WTC11 (cell line): ENCODE data around the gene SMCP. TPM values are rescaled to one million over a fixed set of nuclear protein-coding genes. Genes with fewer than 3 reads are reported as not detected.
A peak's percentile ranks its signal among the peaks of the same experiment; 100 is the strongest.

ENCODE experiments used
- ATAC-seq: fragments of 200-7000 bp; cut with Tn5 transposase; 2 replicates; pipeline ENCODE4 v1.10.0; 2021; ENCODE audit warnings: mild to moderate bottlenecking, moderate library complexity
- CTCF ChIA-PET: fragments of 300-600 bp; sonication (Branson Sonifier 250); formaldehyde crosslinking; loops from one replicate; lab custom pipeline; 2021; ENCODE audit warnings: antibody characterized with exemption; lab: Charles Lee
- POLR2A ChIA-PET: fragments of 350-600 bp; sonication (Branson Sonifier 250); formaldehyde crosslinking; loops from one replicate; lab custom pipeline; 2021; ENCODE audit warnings: antibody characterized with exemption; lab: Charles Lee
- DNase-seq: peaks from one replicate; pipeline ENCODE4 v3.0.0; 2021; ENCODE audit warnings: low spot score
- H3K27ac Mint-ChIP-seq: 2 replicates; pipeline ENCODE4 v1.8.0; 2021; ENCODE audit warnings: mixed read lengths
- H3K27me3 Mint-ChIP-seq: 2 replicates; pipeline ENCODE4 v1.8.0; 2021; ENCODE audit warnings: low read depth, mild to moderate bottlenecking, moderate library complexity, mixed read lengths
- H3K36me3 Mint-ChIP-seq: 2 replicates; pipeline ENCODE4 v1.8.0; 2021; ENCODE audit warnings: mixed read lengths
- H3K4me1 Mint-ChIP-seq: 2 replicates; pipeline ENCODE4 v1.8.0; 2022; ENCODE audit warnings: mixed read lengths
- H3K4me3 Mint-ChIP-seq: 2 replicates; pipeline ENCODE4 v1.8.0; 2021; ENCODE audit warnings: mild to moderate bottlenecking, moderate library complexity, mixed read lengths
- H3K9me3 Mint-ChIP-seq: 2 replicates; pipeline ENCODE4 v1.8.0; 2021; ENCODE audit warnings: mixed read lengths
- CBFB ChIP-seq: sonication (generic); formaldehyde crosslinking; IDR thresholded peaks from 2 replicates; pipeline ENCODE4 v1.8.1; 2022; ENCODE audit warnings: mild to moderate bottlenecking, low read depth, missing genetic modification reagents
- EMX1 ChIP-seq: fragments of 250-450 bp; sonication (Bioruptor Pico); IDR thresholded peaks from 2 replicates; pipeline ENCODE4 v1.8.0; 2021; ENCODE audit warnings: mild to moderate bottlenecking
- ETV6 ChIP-seq: sonication (generic); formaldehyde crosslinking; IDR thresholded peaks from 2 replicates; pipeline ENCODE4 v1.8.1; 2022; ENCODE audit warnings: mild to moderate bottlenecking, missing genetic modification reagents
- FOXK1 ChIP-seq: sonication (generic); formaldehyde crosslinking; IDR thresholded peaks from 2 replicates; pipeline ENCODE4 v1.8.0; 2022; ENCODE audit warnings: mild to moderate bottlenecking, moderate library complexity, missing genetic modification reagents
- FOXP1 ChIP-seq: sonication (generic); formaldehyde crosslinking; IDR thresholded peaks from 2 replicates; pipeline ENCODE4 v1.8.0; 2022; ENCODE audit warnings: missing genetic modification reagents, mild to moderate bottlenecking, moderate library complexity, borderline replicate concordance
- KAT7 ChIP-seq: sonication (generic); formaldehyde crosslinking; IDR thresholded peaks from 2 replicates; pipeline ENCODE4 v1.8.1; 2023; ENCODE audit warnings: missing genetic modification reagents, mild to moderate bottlenecking, borderline replicate concordance
- MLX ChIP-seq: sonication (generic); formaldehyde crosslinking; IDR thresholded peaks from 2 replicates; pipeline ENCODE4 v1.8.1; 2023; ENCODE audit warnings: mild to moderate bottlenecking, missing genetic modification reagents, moderate library complexity
- PRRX2 ChIP-seq: fragments of 250-450 bp; sonication (Bioruptor Pico); IDR thresholded peaks from 2 replicates; pipeline ENCODE4 v1.8.0; 2021; ENCODE audit warnings: mild to moderate bottlenecking
- RORB ChIP-seq: fragments of 250-450 bp; sonication (Bioruptor Pico); IDR thresholded peaks from 2 replicates; pipeline ENCODE4 v1.9.0; 2021; ENCODE audit warnings: mild to moderate bottlenecking
- TP53 ChIP-seq: sonication (generic); formaldehyde crosslinking; IDR thresholded peaks from 2 replicates; pipeline ENCODE4 v1.8.1; 2023; ENCODE audit warnings: mild to moderate bottlenecking, missing genetic modification reagents
- ZNF232 ChIP-seq: sonication (generic); formaldehyde crosslinking; IDR thresholded peaks from 2 replicates; pipeline ENCODE4 v1.8.0; 2022; ENCODE audit warnings: mild to moderate bottlenecking, missing genetic modification reagents
- ZNF416 ChIP-seq: fragments of 250-450 bp; sonication (Bioruptor Pico); IDR thresholded peaks from 2 replicates; pipeline ENCODE4 v1.9.0; 2021; ENCODE audit warnings: mild to moderate bottlenecking, inconsistent platforms
- ZNF532 ChIP-seq: fragments of 250-450 bp; sonication (Bioruptor Pico); IDR thresholded peaks from 2 replicates; pipeline ENCODE4 v1.9.0; 2021; ENCODE audit warnings: mild to moderate bottlenecking, borderline replicate concordance
- ZNF671 ChIP-seq: fragments of 250-450 bp; sonication (Bioruptor Pico); IDR thresholded peaks from 2 replicates; pipeline ENCODE4 v1.8.0; 2021; ENCODE audit warnings: mild to moderate bottlenecking
- total RNA-seq: library from RNA; stranded (reverse); gene quantifications from 3 replicates; pipeline ENCODE4 v1.2.3, GENCODE V29; 2021
- TF ChIP-seq, protein P1 (sequence below): sonication (generic); formaldehyde crosslinking; IDR thresholded peaks from 2 replicates; pipeline ENCODE4 v1.8.1; 2023; ENCODE audit warnings: mild to moderate bottlenecking, missing genetic modification reagents, borderline replicate concordance
- TF ChIP-seq, protein P2 (sequence below): sonication (generic); formaldehyde crosslinking; conservative IDR thresholded peaks from 2 replicates; pipeline ENCODE4 v1.8.1; 2023; ENCODE audit warnings: mild to moderate bottlenecking, low read depth, missing genetic modification reagents, moderate library complexity
- TF ChIP-seq, protein P3 (sequence below): sonication (generic); formaldehyde crosslinking; IDR thresholded peaks from 2 replicates; pipeline ENCODE4 v1.8.1; 2022; ENCODE audit warnings: mild to moderate bottlenecking, moderate library complexity, missing genetic modification reagents
- TF ChIP-seq, protein P4 (sequence below): fragments of 250-450 bp; sonication (Bioruptor Pico); IDR thresholded peaks from 2 replicates; pipeline ENCODE4 v1.9.0; 2021; ENCODE audit warnings: mild to moderate bottlenecking
- TF ChIP-seq, protein P5 (sequence below): fragments of 200-600 bp; IDR thresholded peaks from 2 replicates; pipeline ENCODE4 v1.8.0; 2022; ENCODE audit warnings: antibody characterized with exemption

SMCP gene
- total RNA-seq, 1 experiment from 2014 or later: not detected

DNA sequence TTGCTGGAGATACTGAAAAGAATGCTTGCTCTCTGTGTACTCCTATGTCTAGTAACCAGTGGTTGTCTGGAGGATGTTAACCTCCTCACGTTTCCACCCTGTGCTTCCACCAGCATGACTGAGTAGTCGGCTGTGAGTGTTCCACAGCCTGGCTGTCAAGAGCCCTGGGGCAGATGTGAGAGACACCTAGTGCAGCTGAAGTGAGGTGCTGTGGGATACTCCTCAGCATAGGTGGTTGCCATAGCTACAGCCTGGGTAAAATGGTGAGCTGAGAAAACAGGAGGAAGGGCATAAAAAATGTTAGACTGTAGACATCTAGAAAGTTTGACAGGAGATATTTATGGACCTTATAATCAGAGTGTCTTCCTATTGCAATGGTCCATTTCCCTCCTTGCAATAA is 46.1 kb downstream of the SMCP start:
- Mint-ChIP-seq H3K27ac (no peak overlapping the region), H3K4me3 (no peak overlapping the region), H3K27me3 (no peaks in the 10 kb centered on the region), H3K36me3 (peaks cover 22% of the 10 kb centered on the region), H3K9me3 (peaks cover 29% of the 10 kb centered on the region), H3K4me1 (no peaks in the 10 kb centered on the region)
- no peak for TF ChIP-seq TP53 (CRISPR knock-in tag)
- TF ChIP-seq ZNF416 (CRISPR knock-in tag): no peak
- TF ChIP-seq, protein P1, sequence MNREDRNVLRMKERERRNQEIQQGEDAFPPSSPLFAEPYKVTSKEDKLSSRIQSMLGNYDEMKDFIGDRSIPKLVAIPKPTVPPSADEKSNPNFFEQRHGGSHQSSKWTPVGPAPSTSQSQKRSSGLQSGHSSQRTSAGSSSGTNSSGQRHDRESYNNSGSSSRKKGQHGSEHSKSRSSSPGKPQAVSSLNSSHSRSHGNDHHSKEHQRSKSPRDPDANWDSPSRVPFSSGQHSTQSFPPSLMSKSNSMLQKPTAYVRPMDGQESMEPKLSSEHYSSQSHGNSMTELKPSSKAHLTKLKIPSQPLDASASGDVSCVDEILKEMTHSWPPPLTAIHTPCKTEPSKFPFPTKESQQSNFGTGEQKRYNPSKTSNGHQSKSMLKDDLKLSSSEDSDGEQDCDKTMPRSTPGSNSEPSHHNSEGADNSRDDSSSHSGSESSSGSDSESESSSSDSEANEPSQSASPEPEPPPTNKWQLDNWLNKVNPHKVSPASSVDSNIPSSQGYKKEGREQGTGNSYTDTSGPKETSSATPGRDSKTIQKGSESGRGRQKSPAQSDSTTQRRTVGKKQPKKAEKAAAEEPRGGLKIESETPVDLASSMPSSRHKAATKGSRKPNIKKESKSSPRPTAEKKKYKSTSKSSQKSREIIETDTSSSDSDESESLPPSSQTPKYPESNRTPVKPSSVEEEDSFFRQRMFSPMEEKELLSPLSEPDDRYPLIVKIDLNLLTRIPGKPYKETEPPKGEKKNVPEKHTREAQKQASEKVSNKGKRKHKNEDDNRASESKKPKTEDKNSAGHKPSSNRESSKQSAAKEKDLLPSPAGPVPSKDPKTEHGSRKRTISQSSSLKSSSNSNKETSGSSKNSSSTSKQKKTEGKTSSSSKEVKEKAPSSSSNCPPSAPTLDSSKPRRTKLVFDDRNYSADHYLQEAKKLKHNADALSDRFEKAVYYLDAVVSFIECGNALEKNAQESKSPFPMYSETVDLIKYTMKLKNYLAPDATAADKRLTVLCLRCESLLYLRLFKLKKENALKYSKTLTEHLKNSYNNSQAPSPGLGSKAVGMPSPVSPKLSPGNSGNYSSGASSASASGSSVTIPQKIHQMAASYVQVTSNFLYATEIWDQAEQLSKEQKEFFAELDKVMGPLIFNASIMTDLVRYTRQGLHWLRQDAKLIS (CRISPR knock-in tag): no peak
- TF ChIP-seq FOXK1 (CRISPR knock-in tag): no peak
- TF ChIP-seq RORB (CRISPR knock-in tag): no peak
- TF ChIP-seq ZNF671: no peak
- TF ChIP-seq, protein P2, sequence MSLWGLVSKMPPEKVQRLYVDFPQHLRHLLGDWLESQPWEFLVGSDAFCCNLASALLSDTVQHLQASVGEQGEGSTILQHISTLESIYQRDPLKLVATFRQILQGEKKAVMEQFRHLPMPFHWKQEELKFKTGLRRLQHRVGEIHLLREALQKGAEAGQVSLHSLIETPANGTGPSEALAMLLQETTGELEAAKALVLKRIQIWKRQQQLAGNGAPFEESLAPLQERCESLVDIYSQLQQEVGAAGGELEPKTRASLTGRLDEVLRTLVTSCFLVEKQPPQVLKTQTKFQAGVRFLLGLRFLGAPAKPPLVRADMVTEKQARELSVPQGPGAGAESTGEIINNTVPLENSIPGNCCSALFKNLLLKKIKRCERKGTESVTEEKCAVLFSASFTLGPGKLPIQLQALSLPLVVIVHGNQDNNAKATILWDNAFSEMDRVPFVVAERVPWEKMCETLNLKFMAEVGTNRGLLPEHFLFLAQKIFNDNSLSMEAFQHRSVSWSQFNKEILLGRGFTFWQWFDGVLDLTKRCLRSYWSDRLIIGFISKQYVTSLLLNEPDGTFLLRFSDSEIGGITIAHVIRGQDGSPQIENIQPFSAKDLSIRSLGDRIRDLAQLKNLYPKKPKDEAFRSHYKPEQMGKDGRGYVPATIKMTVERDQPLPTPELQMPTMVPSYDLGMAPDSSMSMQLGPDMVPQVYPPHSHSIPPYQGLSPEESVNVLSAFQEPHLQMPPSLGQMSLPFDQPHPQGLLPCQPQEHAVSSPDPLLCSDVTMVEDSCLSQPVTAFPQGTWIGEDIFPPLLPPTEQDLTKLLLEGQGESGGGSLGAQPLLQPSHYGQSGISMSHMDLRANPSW: no peak
- TF ChIP-seq, protein P3, sequence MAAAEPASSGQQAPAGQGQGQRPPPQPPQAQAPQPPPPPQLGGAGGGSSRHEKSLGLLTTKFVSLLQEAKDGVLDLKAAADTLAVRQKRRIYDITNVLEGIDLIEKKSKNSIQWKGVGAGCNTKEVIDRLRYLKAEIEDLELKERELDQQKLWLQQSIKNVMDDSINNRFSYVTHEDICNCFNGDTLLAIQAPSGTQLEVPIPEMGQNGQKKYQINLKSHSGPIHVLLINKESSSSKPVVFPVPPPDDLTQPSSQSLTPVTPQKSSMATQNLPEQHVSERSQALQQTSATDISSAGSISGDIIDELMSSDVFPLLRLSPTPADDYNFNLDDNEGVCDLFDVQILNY (CRISPR knock-in tag): no peak
- TF ChIP-seq KAT7 (CRISPR knock-in tag): no peak
- TF ChIP-seq FOXP1 (CRISPR knock-in tag): no peak
- TF ChIP-seq PRRX2: no peak
- TF ChIP-seq ZNF232 (CRISPR knock-in tag): no peak
- TF ChIP-seq EMX1 (CRISPR knock-in tag): no peak
- CTCF ChIA-PET: interaction anchor here (1.5 to 2.4 kb wide), 2 partner anchors 53 to 269 kb away, joined by 5 to 10 read pairs; no protein-coding TSS in a partner anchor
- POLR2A ChIA-PET: no interaction called here
- DNase-seq: no peak
- ATAC-seq: no peak

GRCh38 chr1:152926091-152926490 is 48.0 kb downstream of the SMCP start:
- Mint-ChIP-seq H3K27ac (no peak overlapping the region), H3K36me3 (peaks cover 22% of the 10 kb centered on the region), H3K27me3 (no peaks in the 10 kb centered on the region), H3K4me3 (no peak overlapping the region), H3K9me3 (peaks cover 38% of the 10 kb centered on the region), H3K4me1 (no peaks in the 10 kb centered on the region)
- ATAC-seq (peak; percentile 34; the same call in 1 of the 2 replicates), DNase-seq (no peak)
- ChIA-PET POLR2A (no interaction called here), CTCF (interaction anchor here (0.6 to 2.3 kb wide), 13 partner anchors 8 to 468 kb away, joined by 3 to 24 read pairs (median 3); partner anchors contain the start of gene SMCP)
- TF ChIP-seq RORB (CRISPR knock-in tag) (no peak), MLX (CRISPR knock-in tag) (no peak), ZNF532 (CRISPR knock-in tag) (no peak), ZNF671 (no peak), CBFB (CRISPR knock-in tag) (no peak), ETV6 (CRISPR knock-in tag) (no peak)
- TF ChIP-seq, protein P4, sequence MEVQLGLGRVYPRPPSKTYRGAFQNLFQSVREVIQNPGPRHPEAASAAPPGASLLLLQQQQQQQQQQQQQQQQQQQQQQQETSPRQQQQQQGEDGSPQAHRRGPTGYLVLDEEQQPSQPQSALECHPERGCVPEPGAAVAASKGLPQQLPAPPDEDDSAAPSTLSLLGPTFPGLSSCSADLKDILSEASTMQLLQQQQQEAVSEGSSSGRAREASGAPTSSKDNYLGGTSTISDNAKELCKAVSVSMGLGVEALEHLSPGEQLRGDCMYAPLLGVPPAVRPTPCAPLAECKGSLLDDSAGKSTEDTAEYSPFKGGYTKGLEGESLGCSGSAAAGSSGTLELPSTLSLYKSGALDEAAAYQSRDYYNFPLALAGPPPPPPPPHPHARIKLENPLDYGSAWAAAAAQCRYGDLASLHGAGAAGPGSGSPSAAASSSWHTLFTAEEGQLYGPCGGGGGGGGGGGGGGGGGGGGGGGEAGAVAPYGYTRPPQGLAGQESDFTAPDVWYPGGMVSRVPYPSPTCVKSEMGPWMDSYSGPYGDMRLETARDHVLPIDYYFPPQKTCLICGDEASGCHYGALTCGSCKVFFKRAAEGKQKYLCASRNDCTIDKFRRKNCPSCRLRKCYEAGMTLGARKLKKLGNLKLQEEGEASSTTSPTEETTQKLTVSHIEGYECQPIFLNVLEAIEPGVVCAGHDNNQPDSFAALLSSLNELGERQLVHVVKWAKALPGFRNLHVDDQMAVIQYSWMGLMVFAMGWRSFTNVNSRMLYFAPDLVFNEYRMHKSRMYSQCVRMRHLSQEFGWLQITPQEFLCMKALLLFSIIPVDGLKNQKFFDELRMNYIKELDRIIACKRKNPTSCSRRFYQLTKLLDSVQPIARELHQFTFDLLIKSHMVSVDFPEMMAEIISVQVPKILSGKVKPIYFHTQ (CRISPR knock-in tag): no peak
- TF ChIP-seq, protein P5, sequence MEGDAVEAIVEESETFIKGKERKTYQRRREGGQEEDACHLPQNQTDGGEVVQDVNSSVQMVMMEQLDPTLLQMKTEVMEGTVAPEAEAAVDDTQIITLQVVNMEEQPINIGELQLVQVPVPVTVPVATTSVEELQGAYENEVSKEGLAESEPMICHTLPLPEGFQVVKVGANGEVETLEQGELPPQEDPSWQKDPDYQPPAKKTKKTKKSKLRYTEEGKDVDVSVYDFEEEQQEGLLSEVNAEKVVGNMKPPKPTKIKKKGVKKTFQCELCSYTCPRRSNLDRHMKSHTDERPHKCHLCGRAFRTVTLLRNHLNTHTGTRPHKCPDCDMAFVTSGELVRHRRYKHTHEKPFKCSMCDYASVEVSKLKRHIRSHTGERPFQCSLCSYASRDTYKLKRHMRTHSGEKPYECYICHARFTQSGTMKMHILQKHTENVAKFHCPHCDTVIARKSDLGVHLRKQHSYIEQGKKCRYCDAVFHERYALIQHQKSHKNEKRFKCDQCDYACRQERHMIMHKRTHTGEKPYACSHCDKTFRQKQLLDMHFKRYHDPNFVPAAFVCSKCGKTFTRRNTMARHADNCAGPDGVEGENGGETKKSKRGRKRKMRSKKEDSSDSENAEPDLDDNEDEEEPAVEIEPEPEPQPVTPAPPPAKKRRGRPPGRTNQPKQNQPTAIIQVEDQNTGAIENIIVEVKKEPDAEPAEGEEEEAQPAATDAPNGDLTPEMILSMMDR: no peak
